Activated B cell treated with CpG ODN at 0.5 μM for 24 hours (primary cell): ENCODE measurements around the gene CCL1. TPM values are rescaled to one million over a fixed set of nuclear protein-coding genes. Genes with fewer than 3 reads are reported as not detected.

Source experiments
- ATAC-seq: fragments of 200-7000 bp; cut with Tn5 transposase; one replicate; pipeline ENCODE4 v1.10.0; 2021; ENCODE audit warnings: low read depth, mild to moderate bottlenecking, moderate library complexity
- CTCF ChIA-PET: fragments of 350-600 bp; sonication (Branson Sonifier 250); formaldehyde crosslinking; loops from one replicate; lab custom pipeline; 2021; ENCODE audit warnings: antibody characterized with exemption; lab: Charles Lee
- POLR2A ChIA-PET: fragments of 350-600 bp; sonication (Branson Sonifier 250); formaldehyde crosslinking; loops from one replicate; lab custom pipeline; 2021; ENCODE audit warnings: antibody characterized with exemption; lab: Charles Lee
- DNase-seq: peaks from one replicate; pipeline ENCODE4 v3.0.0; 2022
- H3K27ac Mint-ChIP-seq: one replicate; pipeline ENCODE4 v1.8.0; 2020; ENCODE audit warnings: mixed read lengths
- H3K27me3 Mint-ChIP-seq: one replicate; pipeline ENCODE4 v1.8.0; 2021; ENCODE audit warnings: mixed read lengths
- H3K36me3 Mint-ChIP-seq: one replicate; pipeline ENCODE4 v1.8.0; 2021; ENCODE audit warnings: low read depth, mixed read lengths
- H3K4me1 Mint-ChIP-seq: one replicate; pipeline ENCODE4 v1.8.0; 2021; ENCODE audit warnings: mixed read lengths
- H3K4me3 Mint-ChIP-seq: one replicate; pipeline ENCODE4 v1.8.0; 2020; ENCODE audit warnings: mild to moderate bottlenecking, mixed read lengths
- H3K9me3 Mint-ChIP-seq: one replicate; pipeline ENCODE4 v1.8.0; 2020; ENCODE audit warnings: mixed read lengths
- intact Hi-C: fragments of 100-400 bp; cut with micrococcal nuclease; formaldehyde crosslinking; loops from one replicate; pipeline ENCODE4 v1.15.1; 2024
- total RNA-seq: library from RNA; stranded (reverse); gene quantifications from 2 replicates; pipeline ENCODE4 v1.2.3, GENCODE V29; 2022
- TF ChIP-seq, protein P1 (sequence below): fragments of 200-600 bp; IDR thresholded peaks from one replicate; pipeline ENCODE4 v1.8.0; 2022; ENCODE audit warnings: antibody characterized with exemption, mild to moderate bottlenecking

CCL1 gene
- total RNA-seq, 1 donor from 2014 or later = not detected

DNA sequence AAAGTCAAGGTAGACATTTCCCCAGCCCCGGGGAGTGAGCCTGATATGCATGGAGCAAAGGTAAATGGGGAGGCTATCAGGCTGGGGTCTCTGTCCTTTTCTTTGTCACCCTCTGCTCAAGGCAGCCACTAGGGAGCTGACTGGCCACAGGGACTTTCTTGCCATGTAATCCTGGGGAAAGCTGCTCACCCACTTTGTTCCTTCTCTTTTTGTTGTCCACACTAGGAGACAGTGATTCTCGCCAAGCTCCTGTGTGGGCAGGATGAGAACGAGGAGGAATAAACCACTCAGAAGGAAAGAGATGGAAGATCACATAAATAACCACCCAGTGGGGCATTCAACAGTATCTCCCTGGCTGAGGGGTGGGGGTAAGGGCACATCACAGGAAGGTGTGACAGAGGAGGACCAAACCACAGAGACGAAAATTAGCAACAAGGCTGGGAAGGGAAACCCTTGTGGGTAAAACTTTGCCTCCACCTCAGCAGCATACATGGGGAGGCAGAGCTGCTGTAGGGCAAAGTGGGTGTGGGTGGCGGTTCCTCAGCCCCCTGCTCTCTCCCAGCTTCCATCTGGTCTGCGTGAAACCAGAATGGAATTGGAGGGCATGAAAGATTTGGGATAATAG lies 26.2 kb upstream of the CCL1 start:
- ChIA-PET CTCF (no interaction called here), POLR2A (no interaction called here)
- Mint-ChIP-seq H3K9me3 (no peaks in the 10 kb centered on the region), H3K4me3 (no peak overlapping the region), H3K27ac (no peak overlapping the region), H3K36me3 (no peaks in the 10 kb centered on the region), H3K4me1 (peaks cover 10% of the 10 kb centered on the region), H3K27me3 (no peaks in the 10 kb centered on the region)
- intact Hi-C loops = no loop called here
- ATAC-seq (no peak), DNase-seq (no peak)
- TF ChIP-seq, protein P1, sequence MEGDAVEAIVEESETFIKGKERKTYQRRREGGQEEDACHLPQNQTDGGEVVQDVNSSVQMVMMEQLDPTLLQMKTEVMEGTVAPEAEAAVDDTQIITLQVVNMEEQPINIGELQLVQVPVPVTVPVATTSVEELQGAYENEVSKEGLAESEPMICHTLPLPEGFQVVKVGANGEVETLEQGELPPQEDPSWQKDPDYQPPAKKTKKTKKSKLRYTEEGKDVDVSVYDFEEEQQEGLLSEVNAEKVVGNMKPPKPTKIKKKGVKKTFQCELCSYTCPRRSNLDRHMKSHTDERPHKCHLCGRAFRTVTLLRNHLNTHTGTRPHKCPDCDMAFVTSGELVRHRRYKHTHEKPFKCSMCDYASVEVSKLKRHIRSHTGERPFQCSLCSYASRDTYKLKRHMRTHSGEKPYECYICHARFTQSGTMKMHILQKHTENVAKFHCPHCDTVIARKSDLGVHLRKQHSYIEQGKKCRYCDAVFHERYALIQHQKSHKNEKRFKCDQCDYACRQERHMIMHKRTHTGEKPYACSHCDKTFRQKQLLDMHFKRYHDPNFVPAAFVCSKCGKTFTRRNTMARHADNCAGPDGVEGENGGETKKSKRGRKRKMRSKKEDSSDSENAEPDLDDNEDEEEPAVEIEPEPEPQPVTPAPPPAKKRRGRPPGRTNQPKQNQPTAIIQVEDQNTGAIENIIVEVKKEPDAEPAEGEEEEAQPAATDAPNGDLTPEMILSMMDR = no peak

DNA sequence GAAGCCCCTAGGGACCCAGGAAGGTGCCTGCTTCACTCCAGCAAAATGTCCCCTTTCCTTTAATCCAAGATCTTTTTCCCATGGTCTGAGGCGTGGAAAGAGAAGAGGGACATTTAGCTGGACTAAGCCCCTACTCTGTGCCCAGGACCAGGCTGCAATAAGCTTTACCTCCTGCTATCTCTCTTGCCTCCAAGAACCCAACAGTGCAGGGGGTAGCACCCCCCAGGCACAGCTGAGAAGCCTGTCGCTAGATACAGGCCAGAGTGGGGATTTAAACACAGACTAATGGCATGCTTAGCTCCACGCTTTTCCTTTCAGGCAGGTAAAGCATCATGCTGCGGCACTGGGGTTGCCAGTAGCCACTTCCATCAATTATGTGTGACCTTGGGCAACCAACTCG lies 24.5 kb upstream of the CCL1 start:
- DNase-seq (no peak), ATAC-seq (no peak)
- ChIA-PET CTCF (interaction anchor here (0.6 kb wide), 1 partner anchor 757 kb away, joined by 3 read pairs; no protein-coding TSS in a partner anchor), POLR2A (interaction anchor here (0.6 kb wide), 1 partner anchor 10 kb away, joined by 3 read pairs; no protein-coding TSS in a partner anchor)
- Mint-ChIP-seq H3K27ac (no peak overlapping the region), H3K4me1 (peaks cover 20% of the 10 kb centered on the region), H3K36me3 (no peaks in the 10 kb centered on the region), H3K9me3 (no peaks in the 10 kb centered on the region), H3K4me3 (no peak overlapping the region), H3K27me3 (no peaks in the 10 kb centered on the region)
- TF ChIP-seq, protein P1 = no peak
- intact Hi-C loops = no loop called here

DNA sequence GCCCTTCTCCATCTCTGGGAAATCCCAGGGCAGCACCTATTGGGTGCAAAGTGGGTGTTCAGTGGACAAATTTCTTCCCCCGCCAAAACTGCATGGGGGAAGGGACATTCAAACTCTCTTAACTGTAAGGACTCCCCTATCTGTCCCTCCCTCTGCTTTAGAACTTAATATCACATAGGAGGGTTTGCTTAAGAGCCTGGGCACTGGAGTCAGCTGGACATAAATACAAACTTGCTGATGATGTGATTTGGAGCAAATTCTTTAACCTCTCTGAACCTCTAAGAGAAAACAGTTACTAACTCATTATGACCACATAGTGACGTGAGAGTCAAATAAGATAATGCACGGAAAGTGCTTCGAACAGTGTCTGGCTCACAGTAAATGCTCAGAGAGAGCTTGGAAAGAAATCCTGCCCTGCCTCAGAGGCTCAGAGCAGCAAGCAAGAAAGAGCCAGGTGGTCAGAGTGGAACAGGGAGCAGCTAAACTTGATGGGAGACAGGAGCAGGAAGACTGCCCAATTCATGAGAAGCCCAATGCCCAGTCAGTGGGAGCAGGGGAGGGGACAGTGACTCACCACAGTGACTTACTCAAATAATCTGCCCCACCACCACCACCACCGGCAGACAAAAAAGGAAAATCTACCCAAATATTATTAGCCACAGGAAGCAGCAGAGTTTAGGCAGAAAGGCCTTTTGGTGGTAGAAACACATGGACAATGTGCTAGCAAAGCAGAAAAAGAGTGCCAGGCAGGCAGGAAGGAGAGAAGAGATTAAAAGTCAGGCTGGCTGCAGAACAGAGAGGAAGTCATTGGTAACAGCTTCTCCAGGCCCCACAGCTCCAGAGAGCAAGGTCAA lies 23.9 kb upstream of the CCL1 start:
- intact Hi-C loops = no loop called here
- no peak for DNase-seq
- H3K36me3 Mint-ChIP-seq = no peaks in the 10 kb centered on the region
- ATAC-seq = no peak
- H3K27ac Mint-ChIP-seq = peak overlapping the region; percentile 10
- TF ChIP-seq, protein P1 = no peak
- H3K4me1 Mint-ChIP-seq = peaks cover 26% of the 10 kb centered on the region
- POLR2A ChIA-PET = interaction anchor here (0.6 kb wide), 1 partner anchor 10 kb away, joined by 3 read pairs; no protein-coding TSS in a partner anchor
- no peaks in the 10 kb centered on the region for H3K9me3 Mint-ChIP-seq
- no peaks in the 10 kb centered on the region for H3K27me3 Mint-ChIP-seq
- no peak overlapping the region for H3K4me3 Mint-ChIP-seq
- CTCF ChIA-PET = interaction anchor here (0.6 kb wide), 1 partner anchor 757 kb away, joined by 3 read pairs; no protein-coding TSS in a partner anchor

DNA sequence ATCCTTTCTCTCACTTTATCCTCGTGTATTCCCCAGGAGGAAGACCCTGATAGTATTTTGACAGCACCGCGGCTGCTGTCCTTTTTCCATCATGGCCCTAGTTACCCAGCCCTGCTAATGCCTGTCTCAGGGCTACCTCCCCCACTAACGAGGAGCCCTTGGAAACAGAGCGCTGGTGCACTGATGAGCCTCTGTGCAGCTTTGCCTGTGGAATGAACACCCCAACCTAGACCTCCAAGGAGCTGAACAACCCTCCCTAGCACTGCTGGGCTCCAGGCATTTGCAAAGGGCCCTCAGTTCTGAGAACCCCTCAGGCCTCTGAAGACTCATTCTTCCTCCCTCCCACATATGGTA lies 23.3 kb upstream of the CCL1 start:
- no peak overlapping the region for H3K4me3 Mint-ChIP-seq
- H3K36me3 Mint-ChIP-seq = no peaks in the 10 kb centered on the region
- H3K27ac Mint-ChIP-seq = no peak overlapping the region
- H3K4me1 Mint-ChIP-seq = peaks cover 29% of the 10 kb centered on the region
- ChIA-PET POLR2A (no interaction called here), CTCF (no interaction called here)
- ATAC-seq = no peak
- H3K27me3 Mint-ChIP-seq = no peaks in the 10 kb centered on the region
- TF ChIP-seq, protein P1 = no peak
- H3K9me3 Mint-ChIP-seq = no peaks in the 10 kb centered on the region
- intact Hi-C loops = no loop called here
- DNase-seq = no peak
